Vagina (tissue), 2 donors: ENCODE results near the gene ENGASE. TPM values are rescaled to one million over a fixed set of nuclear protein-coding genes. Genes with fewer than 3 reads are reported as not detected.

Experiments used
- DNase-seq, 2 donors: peaks; one replicate each; pipeline ENCODE4 v3.0.0-alpha.2; 2017; ENCODE audit errors: extremely low spot score in 2 of 2
- H3K27ac ChIP-seq: fragments of 200-600 bp; sonication (generic); one replicate; pipeline ENCODE4 v1.5.1; 2019
- H3K27me3 ChIP-seq: fragments of 200-600 bp; sonication (generic); one replicate; pipeline ENCODE4 v1.5.1; 2019
- H3K36me3 ChIP-seq, 2 donors: fragments of 200-600 bp; sonication (generic); one replicate each; pipeline ENCODE4 v1.5.1; 2017 to 2019
- H3K4me1 ChIP-seq: fragments of 200-600 bp; sonication (generic); one replicate; pipeline ENCODE4 v1.5.1; 2019
- H3K4me3 ChIP-seq, 2 donors: fragments of 200-600 bp; sonication (generic); 1 replicate in 1 of 2; 2 replicates in 1 of 2; pipeline ENCODE4 v1.5.1; 2016 to 2019
- H3K9me3 ChIP-seq: fragments of 200-600 bp; sonication (generic); one replicate; pipeline ENCODE4 v1.5.1; 2019
- POLR2A ChIP-seq, 2 donors: fragments of 450-650 bp; IDR thresholded peaks; one replicate each; pipeline ENCODE4 v1.6.1; 2017; ENCODE audit warnings: antibody characterized with exemption in 2 of 2, mild to moderate bottlenecking in 2 of 2, moderate library complexity in 2 of 2
- POLR2AphosphoS5 ChIP-seq, 2 donors: sonication (generic); formaldehyde crosslinking; IDR thresholded peaks; one replicate each; pipeline ENCODE4 v1.9.0; 2017; ENCODE audit warnings: antibody characterized with exemption in 2 of 2, mild to moderate bottlenecking in 2 of 2, low read depth in 1 of 2; ENCODE audit not compliant: insufficient read depth in 1 of 2
- intact Hi-C: fragments of 100-400 bp; cut with DNase I; formaldehyde crosslinking; loops from one replicate; pipeline ENCODE4 v1.15.1; 2023
- total RNA-seq: library from RNA; depleted of rRNA; stranded (reverse); fragments of >200 nt; gene quantifications from one replicate; pipeline ENCODE4 v1.2.3, GENCODE V29; 2016
- TF ChIP-seq, protein P1 (sequence below), 3 experiments: fragments of 450-650 bp in 2 of 3; fragments of 200-600 bp in 1 of 3; sonication (generic) in 1 of 3; IDR thresholded peaks; one replicate each; pipeline ENCODE4 v1.5.1; 2017 to 2019; ENCODE audit warnings: antibody characterized with exemption in 3 of 3, mild to moderate bottlenecking in 2 of 3, moderate library complexity in 2 of 3

Gene ENGASE
- total RNA-seq, 1 donor from 2014 or later, result 13.8 TPM

DNA sequence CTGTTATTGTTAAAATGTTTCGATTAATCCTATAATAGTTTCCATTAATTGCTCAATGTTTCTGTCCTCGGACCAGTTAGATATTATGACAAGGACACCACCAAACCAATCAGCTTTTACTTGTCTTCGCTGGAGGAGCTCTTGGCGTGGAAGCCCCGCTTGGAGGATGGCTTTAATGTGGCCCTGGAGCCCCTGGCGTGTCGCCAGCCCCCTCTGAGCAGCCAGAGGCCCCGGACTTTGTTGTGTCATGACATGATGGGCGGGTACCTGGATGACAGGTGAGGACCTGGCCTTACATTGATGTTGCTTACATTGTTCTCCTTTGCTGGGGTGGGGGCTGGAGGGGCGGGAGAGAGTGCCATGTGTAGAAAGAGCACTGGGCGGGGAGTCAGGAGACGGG, 3.0 kb downstream of the ENGASE start:
- Histone ChIP-seq H3K36me3 (peaks cover 0 to 37% of the 10 kb centered on the region in 2 donors), H3K4me1 (peaks cover 28% of the 10 kb centered on the region), H3K4me3 (no peak overlapping the region), H3K27me3 (no peaks in the 10 kb centered on the region), H3K27ac (no peak overlapping the region), H3K9me3 (no peaks in the 10 kb centered on the region)
- intact Hi-C loops, result no loop called here
- DNase-seq, result no peak
- TF ChIP-seq, protein P1, sequence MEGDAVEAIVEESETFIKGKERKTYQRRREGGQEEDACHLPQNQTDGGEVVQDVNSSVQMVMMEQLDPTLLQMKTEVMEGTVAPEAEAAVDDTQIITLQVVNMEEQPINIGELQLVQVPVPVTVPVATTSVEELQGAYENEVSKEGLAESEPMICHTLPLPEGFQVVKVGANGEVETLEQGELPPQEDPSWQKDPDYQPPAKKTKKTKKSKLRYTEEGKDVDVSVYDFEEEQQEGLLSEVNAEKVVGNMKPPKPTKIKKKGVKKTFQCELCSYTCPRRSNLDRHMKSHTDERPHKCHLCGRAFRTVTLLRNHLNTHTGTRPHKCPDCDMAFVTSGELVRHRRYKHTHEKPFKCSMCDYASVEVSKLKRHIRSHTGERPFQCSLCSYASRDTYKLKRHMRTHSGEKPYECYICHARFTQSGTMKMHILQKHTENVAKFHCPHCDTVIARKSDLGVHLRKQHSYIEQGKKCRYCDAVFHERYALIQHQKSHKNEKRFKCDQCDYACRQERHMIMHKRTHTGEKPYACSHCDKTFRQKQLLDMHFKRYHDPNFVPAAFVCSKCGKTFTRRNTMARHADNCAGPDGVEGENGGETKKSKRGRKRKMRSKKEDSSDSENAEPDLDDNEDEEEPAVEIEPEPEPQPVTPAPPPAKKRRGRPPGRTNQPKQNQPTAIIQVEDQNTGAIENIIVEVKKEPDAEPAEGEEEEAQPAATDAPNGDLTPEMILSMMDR (IDR thresholded peaks at IDR 0.05), result no peak
- no peak for TF ChIP-seq POLR2AphosphoS5 (IDR thresholded peaks at IDR 0.05; ENCODE audit: insufficient read depth in 1 of 2, low read depth in 1 of 2)
- TF ChIP-seq POLR2A (IDR thresholded peaks at IDR 0.05), result no peak

DNA sequence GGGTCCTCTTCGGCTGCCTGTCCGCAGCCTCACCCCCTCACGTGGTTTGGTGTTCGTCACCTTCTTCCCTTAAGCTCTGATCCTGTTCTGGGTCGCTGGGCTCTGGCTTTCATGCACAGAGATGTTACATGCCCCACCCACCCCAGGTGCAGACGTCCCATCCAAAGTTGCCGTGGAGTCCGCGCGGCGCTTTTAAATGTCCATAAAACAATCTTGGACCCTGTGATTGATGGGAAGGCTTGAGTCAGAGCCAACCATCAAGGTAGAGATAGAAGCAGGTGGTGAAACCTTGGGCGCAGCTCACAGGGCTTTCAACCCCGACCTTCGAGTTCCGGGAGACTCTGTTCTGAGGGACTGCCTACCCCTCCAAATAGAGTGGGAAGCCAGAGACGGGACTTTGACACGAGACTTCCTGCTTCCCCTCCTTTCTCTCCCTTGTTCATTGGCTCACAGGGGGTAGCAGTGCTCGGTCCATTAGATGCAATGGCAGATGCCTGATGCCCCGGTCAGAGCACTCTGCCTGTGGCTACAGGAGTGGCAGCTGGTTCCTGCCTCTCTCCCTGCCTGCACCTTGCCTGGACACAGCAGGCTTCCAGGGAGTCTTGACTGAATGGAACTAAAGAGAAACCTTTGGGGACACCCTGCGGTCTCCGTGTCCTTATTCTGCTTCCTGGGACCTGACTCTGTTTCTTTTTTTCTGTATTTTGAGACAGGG, 4.0 kb downstream of the ENGASE start:
- H3K36me3 ChIP-seq, result peaks cover 0 to 37% of the 10 kb centered on the region in 2 donors
- intact Hi-C loops, result no loop called here
- no peak for DNase-seq
- TF ChIP-seq, protein P1 (IDR thresholded peaks at IDR 0.05), result no peak
- no peak for TF ChIP-seq POLR2A (IDR thresholded peaks at IDR 0.05)
- no peak for TF ChIP-seq POLR2AphosphoS5 (IDR thresholded peaks at IDR 0.05; ENCODE audit: insufficient read depth in 1 of 2, low read depth in 1 of 2)
- no peak overlapping the region for H3K27ac ChIP-seq
- H3K9me3 ChIP-seq, result no peaks in the 10 kb centered on the region
- no peaks in the 10 kb centered on the region for H3K27me3 ChIP-seq
- H3K4me3 ChIP-seq, result no peak overlapping the region
- H3K4me1 ChIP-seq, result peaks cover 22% of the 10 kb centered on the region

- Histone ChIP-seq H3K9me3 (no peaks in the 10 kb centered on the region), H3K4me3 (no peak overlapping the region), H3K27me3 (no peaks in the 10 kb centered on the region), H3K27ac (no peak overlapping the region), H3K4me1 (peaks cover 13% of the 10 kb centered on the region), H3K36me3 (peaks cover 0 to 37% of the 10 kb centered on the region in 2 donors)
- no peak for DNase-seq
- TF ChIP-seq POLR2AphosphoS5 (IDR thresholded peaks at IDR 0.05; ENCODE audit: insufficient read depth in 1 of 2, low read depth in 1 of 2) (no peak), POLR2A (IDR thresholded peaks at IDR 0.05) (no peak)
- TF ChIP-seq, protein P1 (IDR thresholded peaks at IDR 0.05), result no peak
- intact Hi-C loops, result loop anchor here (5.0 kb wide), 1 partner anchor 32 kb away; no protein-coding TSS in a partner anchor
Measured at GRCh38 chr17:79079421-79080200, 5.0 kb downstream of the ENGASE start.

DNA sequence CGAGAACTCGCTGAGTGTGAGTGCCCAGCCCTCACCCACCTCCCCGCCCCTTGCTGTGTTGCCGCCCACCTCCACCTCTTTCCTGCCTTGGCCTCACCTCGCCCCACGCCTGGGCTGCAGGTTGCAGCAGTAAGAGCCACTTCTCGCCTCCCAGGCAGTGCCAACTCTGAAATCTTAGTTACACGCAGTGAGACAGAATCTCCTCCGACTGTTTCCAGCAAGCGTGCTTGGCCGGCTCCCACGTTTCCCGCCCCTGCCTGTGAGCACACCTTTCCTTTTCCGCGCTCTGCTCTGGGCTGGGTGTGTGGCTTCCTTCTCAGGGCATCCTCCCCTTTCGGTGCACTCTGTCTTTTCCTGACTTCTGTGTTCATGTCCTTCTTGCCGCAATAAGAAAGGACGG, 5.7 kb downstream of the ENGASE start:
- Histone ChIP-seq H3K9me3 (no peaks in the 10 kb centered on the region), H3K4me3 (no peak overlapping the region), H3K36me3 (peaks cover 0 to 45% of the 10 kb centered on the region in 2 donors), H3K4me1 (peaks cover 11% of the 10 kb centered on the region), H3K27ac (no peak overlapping the region), H3K27me3 (no peaks in the 10 kb centered on the region)
- DNase-seq, result no peak
- intact Hi-C loops, result loop anchor here (5.0 kb wide), 1 partner anchor 33 kb away; no protein-coding TSS in a partner anchor
- TF ChIP-seq, protein P1 (IDR thresholded peaks at IDR 0.05), result no peak
- no peak for TF ChIP-seq POLR2A (IDR thresholded peaks at IDR 0.05)
- no peak for TF ChIP-seq POLR2AphosphoS5 (IDR thresholded peaks at IDR 0.05; ENCODE audit: insufficient read depth in 1 of 2, low read depth in 1 of 2)
